ENCODE results near the gene PAM. TPM values are rescaled to one million over a fixed set of nuclear protein-coding genes. Genes with fewer than 3 reads are reported as not detected.

Gene PAM
- total and polyA plus RNA-seq, 2 of the 13 experiments (the other 11 are each of a cell fraction or from before 2014, with no cell fraction given) = 20.2 to 79.1 TPM

DNA sequence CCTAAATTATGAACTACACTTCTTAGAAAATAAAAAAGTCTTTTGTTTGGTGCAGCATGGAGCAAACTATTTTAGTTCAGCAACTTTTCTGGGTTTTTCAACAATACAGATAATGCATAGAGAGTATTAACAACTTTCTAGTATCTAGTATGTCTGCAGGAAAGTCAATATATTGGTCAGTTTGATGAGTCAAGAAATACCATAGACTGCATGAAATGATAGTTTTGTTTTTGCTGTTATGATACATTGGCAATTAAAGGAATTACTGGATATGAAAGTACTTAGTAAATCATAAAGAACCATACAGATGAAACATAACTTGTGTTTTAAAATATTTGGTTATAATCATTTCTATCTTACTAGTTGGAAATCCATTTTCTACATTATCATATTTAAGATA, 191.3 kb downstream of the PAM start:
- in situ Hi-C loops (cut with HindIII; ENCODE audit: extremely low pct_ligation_motif_present, low pct_unique_long_range_greater_than_20kb) = no loop called here
- H2AFZ ChIP-seq (ENCODE audit: low read length) = no peak overlapping the region
- no peaks in the 10 kb centered on the region for H4K20me1 ChIP-seq (ENCODE audit: insufficient read depth, low read length)
- no peak overlapping the region for H3K4me3 ChIP-seq (replicated peaks in 1 of 3; ENCODE audit: insufficient read depth in 1 of 3, low read depth in 2 of 3, low read length in 3 of 3)
- no peak overlapping the region for H3K4me2 ChIP-seq (ENCODE audit: low read depth, low read length)
- DNase-seq (ENCODE audit: low spot score) (no peak), FAIRE-seq (no peak), ATAC-seq (no peak)
- no TSS peak for BruUV-seq (replicated peaks)
- no peaks in the 10 kb centered on the region for H3K27me3 ChIP-seq (ENCODE audit: control insufficient read depth in 1 of 2, insufficient read depth in 2 of 2, low read length in 2 of 2)
- POLR2A ChIA-PET = no interaction called here
- H3K36me3 ChIP-seq (replicated peaks in 1 of 2; ENCODE audit: control insufficient read depth in 1 of 2, insufficient read depth in 2 of 2, low read length in 2 of 2) = no peaks in the 10 kb centered on the region
- no peak overlapping the region for H3K27ac ChIP-seq (ENCODE audit: extremely low read length, insufficient read depth, low read length)
- no peaks in the 10 kb centered on the region for H3K4me1 ChIP-seq (ENCODE audit: insufficient read depth, low read length)
- CTCF ChIA-PET (ENCODE audit: low intra/inter-chr PET ratio, low total read pairs) = no interaction called here
- no peaks in the 10 kb centered on the region for H3K9me3 ChIP-seq (ENCODE audit: low read length)
- intact Hi-C loops (cut with micrococcal nuclease; ENCODE audit: unreplicated experiment) = no loop called here
- no peaks in the 10 kb centered on the region for H3K79me2 ChIP-seq (ENCODE audit: insufficient read depth, low read length)
- no peak overlapping the region for H3K9ac ChIP-seq (ENCODE audit: insufficient read depth, low read depth, low read length)
- TF ChIP-seq HNRNPUL1 (IDR thresholded peaks at IDR 0.05; ENCODE audit: low read depth, low read length) (no peak), ZNF496 (CRISPR knock-in tag; IDR thresholded peaks at IDR 0.05; ENCODE audit: insufficient replicate concordance) (no peak), ZNF567 (CRISPR knock-in tag; IDR thresholded peaks at IDR 0.05; ENCODE audit: borderline replicate concordance) (no peak), ZBTB20 (CRISPR knock-in tag; IDR thresholded peaks at IDR 0.05; ENCODE audit: borderline replicate concordance, low read depth) (no peak), ZNF343 (CRISPR knock-in tag; IDR thresholded peaks at IDR 0.05) (no peak)
- TF ChIP-seq, protein P1, sequence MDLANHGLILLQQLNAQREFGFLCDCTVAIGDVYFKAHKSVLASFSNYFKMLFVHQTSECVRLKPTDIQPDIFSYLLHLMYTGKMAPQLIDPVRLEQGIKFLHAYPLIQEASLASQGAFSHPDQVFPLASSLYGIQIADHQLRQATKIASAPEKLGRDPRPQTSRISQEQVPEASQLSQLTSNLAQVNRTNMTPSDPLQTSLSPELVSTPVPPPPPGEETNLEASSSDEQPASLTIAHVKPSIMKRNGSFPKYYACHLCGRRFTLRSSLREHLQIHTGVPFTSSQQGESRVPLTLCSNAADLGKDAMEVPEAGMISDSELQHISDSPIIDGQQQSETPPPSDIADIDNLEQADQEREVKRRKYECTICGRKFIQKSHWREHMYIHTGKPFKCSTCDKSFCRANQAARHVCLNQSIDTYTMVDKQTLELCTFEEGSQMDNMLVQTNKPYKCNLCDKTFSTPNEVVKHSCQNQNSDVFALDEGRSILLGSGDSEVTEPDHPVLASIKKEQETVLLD (CRISPR knock-in tag; IDR thresholded peaks at IDR 0.05; ENCODE audit: low read depth) = no peak
- TF ChIP-seq, protein P2, sequence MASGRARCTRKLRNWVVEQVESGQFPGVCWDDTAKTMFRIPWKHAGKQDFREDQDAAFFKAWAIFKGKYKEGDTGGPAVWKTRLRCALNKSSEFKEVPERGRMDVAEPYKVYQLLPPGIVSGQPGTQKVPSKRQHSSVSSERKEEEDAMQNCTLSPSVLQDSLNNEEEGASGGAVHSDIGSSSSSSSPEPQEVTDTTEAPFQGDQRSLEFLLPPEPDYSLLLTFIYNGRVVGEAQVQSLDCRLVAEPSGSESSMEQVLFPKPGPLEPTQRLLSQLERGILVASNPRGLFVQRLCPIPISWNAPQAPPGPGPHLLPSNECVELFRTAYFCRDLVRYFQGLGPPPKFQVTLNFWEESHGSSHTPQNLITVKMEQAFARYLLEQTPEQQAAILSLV (CRISPR knock-in tag; IDR thresholded peaks at IDR 0.05; ENCODE audit: borderline replicate concordance) = no peak
- TF ChIP-seq, protein P3, sequence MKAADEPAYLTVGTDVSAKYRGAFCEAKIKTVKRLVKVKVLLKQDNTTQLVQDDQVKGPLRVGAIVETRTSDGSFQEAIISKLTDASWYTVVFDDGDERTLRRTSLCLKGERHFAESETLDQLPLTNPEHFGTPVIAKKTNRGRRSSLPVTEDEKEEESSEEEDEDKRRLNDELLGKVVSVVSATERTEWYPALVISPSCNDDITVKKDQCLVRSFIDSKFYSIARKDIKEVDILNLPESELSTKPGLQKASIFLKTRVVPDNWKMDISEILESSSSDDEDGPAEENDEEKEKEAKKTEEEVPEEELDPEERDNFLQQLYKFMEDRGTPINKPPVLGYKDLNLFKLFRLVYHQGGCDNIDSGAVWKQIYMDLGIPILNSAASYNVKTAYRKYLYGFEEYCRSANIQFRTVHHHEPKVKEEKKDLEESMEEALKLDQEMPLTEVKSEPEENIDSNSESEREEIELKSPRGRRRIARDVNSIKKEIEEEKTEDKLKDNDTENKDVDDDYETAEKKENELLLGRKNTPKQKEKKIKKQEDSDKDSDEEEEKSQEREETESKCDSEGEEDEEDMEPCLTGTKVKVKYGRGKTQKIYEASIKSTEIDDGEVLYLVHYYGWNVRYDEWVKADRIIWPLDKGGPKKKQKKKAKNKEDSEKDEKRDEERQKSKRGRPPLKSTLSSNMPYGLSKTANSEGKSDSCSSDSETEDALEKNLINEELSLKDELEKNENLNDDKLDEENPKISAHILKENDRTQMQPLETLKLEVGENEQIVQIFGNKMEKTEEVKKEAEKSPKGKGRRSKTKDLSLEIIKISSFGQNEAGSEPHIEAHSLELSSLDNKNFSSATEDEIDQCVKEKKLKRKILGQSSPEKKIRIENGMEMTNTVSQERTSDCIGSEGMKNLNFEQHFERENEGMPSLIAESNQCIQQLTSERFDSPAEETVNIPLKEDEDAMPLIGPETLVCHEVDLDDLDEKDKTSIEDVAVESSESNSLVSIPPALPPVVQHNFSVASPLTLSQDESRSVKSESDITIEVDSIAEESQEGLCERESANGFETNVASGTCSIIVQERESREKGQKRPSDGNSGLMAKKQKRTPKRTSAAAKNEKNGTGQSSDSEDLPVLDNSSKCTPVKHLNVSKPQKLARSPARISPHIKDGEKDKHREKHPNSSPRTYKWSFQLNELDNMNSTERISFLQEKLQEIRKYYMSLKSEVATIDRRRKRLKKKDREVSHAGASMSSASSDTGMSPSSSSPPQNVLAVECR (CRISPR knock-in tag; IDR thresholded peaks at IDR 0.05; ENCODE audit: borderline replicate concordance) = no peak
- TF ChIP-seq, protein P4, sequence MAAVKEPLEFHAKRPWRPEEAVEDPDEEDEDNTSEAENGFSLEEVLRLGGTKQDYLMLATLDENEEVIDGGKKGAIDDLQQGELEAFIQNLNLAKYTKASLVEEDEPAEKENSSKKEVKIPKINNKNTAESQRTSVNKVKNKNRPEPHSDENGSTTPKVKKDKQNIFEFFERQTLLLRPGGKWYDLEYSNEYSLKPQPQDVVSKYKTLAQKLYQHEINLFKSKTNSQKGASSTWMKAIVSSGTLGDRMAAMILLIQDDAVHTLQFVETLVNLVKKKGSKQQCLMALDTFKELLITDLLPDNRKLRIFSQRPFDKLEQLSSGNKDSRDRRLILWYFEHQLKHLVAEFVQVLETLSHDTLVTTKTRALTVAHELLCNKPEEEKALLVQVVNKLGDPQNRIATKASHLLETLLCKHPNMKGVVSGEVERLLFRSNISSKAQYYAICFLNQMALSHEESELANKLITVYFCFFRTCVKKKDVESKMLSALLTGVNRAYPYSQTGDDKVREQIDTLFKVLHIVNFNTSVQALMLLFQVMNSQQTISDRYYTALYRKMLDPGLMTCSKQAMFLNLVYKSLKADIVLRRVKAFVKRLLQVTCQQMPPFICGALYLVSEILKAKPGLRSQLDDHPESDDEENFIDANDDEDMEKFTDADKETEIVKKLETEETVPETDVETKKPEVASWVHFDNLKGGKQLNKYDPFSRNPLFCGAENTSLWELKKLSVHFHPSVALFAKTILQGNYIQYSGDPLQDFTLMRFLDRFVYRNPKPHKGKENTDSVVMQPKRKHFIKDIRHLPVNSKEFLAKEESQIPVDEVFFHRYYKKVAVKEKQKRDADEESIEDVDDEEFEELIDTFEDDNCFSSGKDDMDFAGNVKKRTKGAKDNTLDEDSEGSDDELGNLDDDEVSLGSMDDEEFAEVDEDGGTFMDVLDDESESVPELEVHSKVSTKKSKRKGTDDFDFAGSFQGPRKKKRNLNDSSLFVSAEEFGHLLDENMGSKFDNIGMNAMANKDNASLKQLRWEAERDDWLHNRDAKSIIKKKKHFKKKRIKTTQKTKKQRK (IDR thresholded peaks at IDR 0.05; ENCODE audit: low read length) = no peak
